K562 (cell line): ENCODE results near the gene LRRC75A. TPM values are rescaled to one million over a fixed set of nuclear protein-coding genes. Genes with fewer than 3 reads are reported as not detected.

ENCODE experiments used
- ATF7 ChIP-seq: fragments of 450-650 bp; IDR thresholded peaks from 2 replicates; pipeline ENCODE4 v1.7.1; 2014; ENCODE audit warnings: mild to moderate bottlenecking, moderate library complexity
- BACH1 ChIP-seq: fragments of 200-800 bp; sonication (Bioruptor generic); IDR thresholded peaks from 2 replicates; pipeline ENCODE4 v1.6.1; 2016; ENCODE audit warnings: missing genetic modification characterization, missing compliant biosample characterization
- BRCA1 ChIP-seq, 2 experiments: fragments of 450-650 bp in 1 of 2; sonication (generic) in 1 of 2; formaldehyde crosslinking in 1 of 2; IDR thresholded peaks; 2 replicates each; pipeline versions ENCODE4 v1.5.0 to v1.6.1; 2017 to 2020; ENCODE audit warnings: mild to moderate bottlenecking in 1 of 2, missing genetic modification reagents in 1 of 2
- CTBP1 ChIP-seq: fragments of 450-650 bp; IDR thresholded peaks from 2 replicates; pipeline ENCODE4 v1.6.1; 2016; ENCODE audit warnings: borderline replicate concordance
- FOXP1 ChIP-seq: sonication (generic); formaldehyde crosslinking; IDR thresholded peaks from 2 replicates; pipeline ENCODE4 v1.8.0; 2022; ENCODE audit warnings: mild to moderate bottlenecking, missing genetic modification reagents
- L3MBTL2 ChIP-seq: fragments of 450-650 bp; IDR thresholded peaks from 2 replicates; pipeline ENCODE4 v1.6.1; 2016; ENCODE audit warnings: mild to moderate bottlenecking, moderate library complexity
- LCOR ChIP-seq: sonication (generic); formaldehyde crosslinking; IDR thresholded peaks from 2 replicates; pipeline ENCODE4 v1.8.0; 2022; ENCODE audit warnings: mild to moderate bottlenecking, missing genetic modification reagents
- NR2F6 ChIP-seq: fragments of 450-650 bp; formaldehyde crosslinking; IDR thresholded peaks from 2 replicates; pipeline ENCODE4 v1.4.0; 2020; ENCODE audit warnings: mild to moderate bottlenecking
- PML ChIP-seq: IDR thresholded peaks from 2 replicates; pipeline ENCODE4 v1.6.1; 2012; ENCODE audit warnings: low read length, inconsistent platforms
- PRPF4 ChIP-seq: fragments of 200-400 bp; formaldehyde crosslinking; IDR thresholded peaks from one replicate; pipeline ENCODE4 v1.6.1; 2017; ENCODE audit warnings: low read length, low read depth, mild to moderate bottlenecking; ENCODE audit not compliant: insufficient read depth, poor library complexity, severe bottlenecking
- SPI1 ChIP-seq: IDR thresholded peaks from 2 replicates; pipeline ENCODE4 v1.6.1; 2011; ENCODE audit warnings: low read depth, low read length, control low read depth, borderline replicate concordance
- STAT5A ChIP-seq: IDR thresholded peaks from 2 replicates; pipeline ENCODE4 v1.6.1; 2012; ENCODE audit warnings: low read length, inconsistent platforms, borderline replicate concordance
- TAF15 ChIP-seq: fragments of 200-400 bp; formaldehyde crosslinking; IDR thresholded peaks from 2 replicates; pipeline ENCODE4 v1.6.1; 2017; ENCODE audit warnings: mild to moderate bottlenecking, low read depth, low read length, moderate library complexity
- XRCC3 ChIP-seq: fragments of 450-650 bp; IDR thresholded peaks from 2 replicates; pipeline ENCODE4 v1.6.1; 2017; ENCODE audit warnings: mild to moderate bottlenecking, moderate library complexity
- ZNF121 ChIP-seq: sonication (generic); formaldehyde crosslinking; conservative IDR thresholded peaks from 2 replicates; pipeline ENCODE4 v1.8.0; 2022; ENCODE audit warnings: missing genetic modification reagents
- ZNF316 ChIP-seq: fragments of 450-650 bp; IDR thresholded peaks from 2 replicates; pipeline ENCODE4 v1.6.1; 2016
- ZNF444 ChIP-seq: fragments of 250-450 bp; sonication (Bioruptor Pico); IDR thresholded peaks from 2 replicates; pipeline ENCODE4 v1.4.0; 2020; ENCODE audit warnings: mild to moderate bottlenecking, moderate library complexity
- polyA plus RNA-seq, 8 experiments: library from polyadenylated mRNA; depleted of rRNA in 4 of 8; stranded (reverse) in 5 of 8; unstranded in 3 of 8; fragments of >200 nt; fragmentation: Nextera tagmentation in 2 of 8; fragmentation: Illumina TruSeq in 1 of 8; extraction: Ambion mirVana in 2 of 8; extraction: Trizol in 1 of 8; gene quantifications; 2 replicates each; pipeline versions ENCODE4 v1.2.1 to v1.2.3, GENCODE V29; 2011 to 2014; ENCODE audit warnings: inconsistent platforms in 1 of 8, missing spikeins in 1 of 8
- total RNA-seq, 7 experiments: library from RNA; depleted of rRNA in 6 of 7; stranded (reverse); fragments of >200 nt in 6 of 7; fragmentation: Illumina TruSeq in 2 of 7; extraction: Trizol in 2 of 7; gene quantifications; 2 replicates each; pipeline versions ENCODE4 v1.2.1 to v1.2.3, GENCODE V29; 2011 to 2021; ENCODE audit warnings: low replicate concordance in 1 of 7
- TF ChIP-seq, protein P1 (sequence below): sonication (generic); formaldehyde crosslinking; IDR thresholded peaks from 2 replicates; pipeline ENCODE4 v1.8.0; 2022; ENCODE audit warnings: missing genetic modification reagents, mild to moderate bottlenecking, borderline replicate concordance
- TF ChIP-seq, protein P2 (sequence below): IDR thresholded peaks from 2 replicates; pipeline ENCODE4 v1.6.1; 2011; ENCODE audit not compliant: insufficient read length; ENCODE audit errors: extremely low read depth
- TF ChIP-seq, protein P3 (sequence below): fragments of 250-450 bp; sonication (Bioruptor Pico); IDR thresholded peaks from 2 replicates; pipeline ENCODE4 v1.4.0; 2020; ENCODE audit warnings: mild to moderate bottlenecking, moderate library complexity, borderline replicate concordance
- TF ChIP-seq, protein P4 (sequence below): fragments of 450-650 bp; IDR thresholded peaks from 2 replicates; pipeline ENCODE4 v1.7.1; 2018; ENCODE audit warnings: mild to moderate bottlenecking, low read depth; ENCODE audit not compliant: partially characterized antibody

The LRRC75A gene
- total and polyA plus RNA-seq, 9 of the 15 experiments (the other 6 are each of a cell fraction or from before 2014, with no cell fraction given): 0.04 to 0.34 (median 0.08) TPM; not detected in 5

DNA sequence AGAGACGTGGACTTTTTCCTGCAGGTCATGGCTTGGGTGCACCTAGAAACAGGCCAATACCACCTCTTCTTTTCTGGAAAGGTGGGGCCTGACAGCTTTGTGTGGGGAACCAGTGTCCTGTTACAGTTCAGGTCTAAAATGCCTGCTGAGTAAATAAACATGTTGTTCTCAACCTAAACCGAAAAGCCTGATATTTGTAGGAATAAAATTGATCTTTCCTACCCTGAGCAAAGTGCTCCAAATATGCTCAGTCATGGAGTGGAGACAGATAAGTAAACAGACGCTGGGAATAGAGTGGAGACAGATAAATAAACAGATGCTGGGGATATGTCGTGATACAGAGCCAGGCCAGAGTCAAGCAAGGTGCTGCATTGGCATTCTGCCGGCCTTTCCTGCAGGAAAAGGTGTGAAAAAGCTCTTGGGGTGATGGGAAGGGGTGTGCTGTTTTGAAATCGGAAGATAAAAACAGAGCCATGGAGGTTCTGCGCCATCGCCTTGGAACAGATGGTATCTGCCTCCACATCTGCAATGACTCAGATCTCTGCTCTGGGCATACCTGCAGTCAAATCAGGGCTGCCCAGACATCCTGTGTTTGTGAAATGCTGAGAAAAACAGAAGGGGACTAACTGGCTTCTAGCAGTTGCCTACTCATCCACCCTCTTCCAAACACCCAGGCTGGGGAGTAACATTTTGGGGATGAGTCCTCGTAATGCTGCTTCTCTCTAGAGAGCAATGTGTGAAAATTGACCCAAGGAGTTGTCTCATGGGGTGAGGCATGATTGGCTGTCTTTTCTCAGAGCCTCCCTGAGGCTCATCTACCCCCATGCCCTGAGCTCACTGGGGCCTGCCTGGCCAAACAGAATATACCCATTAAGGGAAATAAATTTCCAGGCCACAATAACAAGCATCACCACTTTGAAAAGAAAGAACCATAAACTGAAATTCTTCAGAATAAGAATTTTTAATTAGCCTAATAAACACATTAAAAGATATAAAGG is 93.4 kb downstream of the LRRC75A start (continued):
- TF ChIP-seq, protein P1, sequence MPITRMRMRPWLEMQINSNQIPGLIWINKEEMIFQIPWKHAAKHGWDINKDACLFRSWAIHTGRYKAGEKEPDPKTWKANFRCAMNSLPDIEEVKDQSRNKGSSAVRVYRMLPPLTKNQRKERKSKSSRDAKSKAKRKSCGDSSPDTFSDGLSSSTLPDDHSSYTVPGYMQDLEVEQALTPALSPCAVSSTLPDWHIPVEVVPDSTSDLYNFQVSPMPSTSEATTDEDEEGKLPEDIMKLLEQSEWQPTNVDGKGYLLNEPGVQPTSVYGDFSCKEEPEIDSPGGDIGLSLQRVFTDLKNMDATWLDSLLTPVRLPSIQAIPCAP (CRISPR knock-in tag): no peak
- TF ChIP-seq BACH1 (tag) (0 out of 2 replicates have a peak, but pooled peaks have one; percentile 41), NR2F6 (CRISPR knock-in tag) (no peak), ZNF121 (CRISPR knock-in tag) (no peak), LCOR (peak; percentile 57; the same call in 1 of the 2 replicates), ATF7 (0 out of 2 replicates have a peak, but pooled peaks have one; percentile 14), CTBP1 (peak; percentile 91), ZNF444 (CRISPR knock-in tag) (no peak), STAT5A (peak; percentile 75), BRCA1 (IDR thresholded peaks at IDR 0.05) (no peak), BRCA1 (CRISPR knock-in tag; IDR thresholded peaks at IDR 0.05) (no peak), SPI1 (no peak), L3MBTL2 (peak; percentile 24; the same call in 1 of the 2 replicates), PML (peak; percentile 78), FOXP1 (no peak), XRCC3 (no peak), ZNF316 (0 out of 2 replicates have a peak, but pooled peaks have one; percentile 40), PRPF4 (no peak), TAF15 (no peak)
- TF ChIP-seq, protein P2, sequence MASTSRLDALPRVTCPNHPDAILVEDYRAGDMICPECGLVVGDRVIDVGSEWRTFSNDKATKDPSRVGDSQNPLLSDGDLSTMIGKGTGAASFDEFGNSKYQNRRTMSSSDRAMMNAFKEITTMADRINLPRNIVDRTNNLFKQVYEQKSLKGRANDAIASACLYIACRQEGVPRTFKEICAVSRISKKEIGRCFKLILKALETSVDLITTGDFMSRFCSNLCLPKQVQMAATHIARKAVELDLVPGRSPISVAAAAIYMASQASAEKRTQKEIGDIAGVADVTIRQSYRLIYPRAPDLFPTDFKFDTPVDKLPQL: no peak
- TF ChIP-seq, protein P3, sequence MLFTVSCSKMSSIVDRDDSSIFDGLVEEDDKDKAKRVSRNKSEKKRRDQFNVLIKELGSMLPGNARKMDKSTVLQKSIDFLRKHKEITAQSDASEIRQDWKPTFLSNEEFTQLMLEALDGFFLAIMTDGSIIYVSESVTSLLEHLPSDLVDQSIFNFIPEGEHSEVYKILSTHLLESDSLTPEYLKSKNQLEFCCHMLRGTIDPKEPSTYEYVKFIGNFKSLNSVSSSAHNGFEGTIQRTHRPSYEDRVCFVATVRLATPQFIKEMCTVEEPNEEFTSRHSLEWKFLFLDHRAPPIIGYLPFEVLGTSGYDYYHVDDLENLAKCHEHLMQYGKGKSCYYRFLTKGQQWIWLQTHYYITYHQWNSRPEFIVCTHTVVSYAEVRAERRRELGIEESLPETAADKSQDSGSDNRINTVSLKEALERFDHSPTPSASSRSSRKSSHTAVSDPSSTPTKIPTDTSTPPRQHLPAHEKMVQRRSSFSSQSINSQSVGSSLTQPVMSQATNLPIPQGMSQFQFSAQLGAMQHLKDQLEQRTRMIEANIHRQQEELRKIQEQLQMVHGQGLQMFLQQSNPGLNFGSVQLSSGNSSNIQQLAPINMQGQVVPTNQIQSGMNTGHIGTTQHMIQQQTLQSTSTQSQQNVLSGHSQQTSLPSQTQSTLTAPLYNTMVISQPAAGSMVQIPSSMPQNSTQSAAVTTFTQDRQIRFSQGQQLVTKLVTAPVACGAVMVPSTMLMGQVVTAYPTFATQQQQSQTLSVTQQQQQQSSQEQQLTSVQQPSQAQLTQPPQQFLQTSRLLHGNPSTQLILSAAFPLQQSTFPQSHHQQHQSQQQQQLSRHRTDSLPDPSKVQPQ (CRISPR knock-in tag): no peak
- TF ChIP-seq, protein P4, sequence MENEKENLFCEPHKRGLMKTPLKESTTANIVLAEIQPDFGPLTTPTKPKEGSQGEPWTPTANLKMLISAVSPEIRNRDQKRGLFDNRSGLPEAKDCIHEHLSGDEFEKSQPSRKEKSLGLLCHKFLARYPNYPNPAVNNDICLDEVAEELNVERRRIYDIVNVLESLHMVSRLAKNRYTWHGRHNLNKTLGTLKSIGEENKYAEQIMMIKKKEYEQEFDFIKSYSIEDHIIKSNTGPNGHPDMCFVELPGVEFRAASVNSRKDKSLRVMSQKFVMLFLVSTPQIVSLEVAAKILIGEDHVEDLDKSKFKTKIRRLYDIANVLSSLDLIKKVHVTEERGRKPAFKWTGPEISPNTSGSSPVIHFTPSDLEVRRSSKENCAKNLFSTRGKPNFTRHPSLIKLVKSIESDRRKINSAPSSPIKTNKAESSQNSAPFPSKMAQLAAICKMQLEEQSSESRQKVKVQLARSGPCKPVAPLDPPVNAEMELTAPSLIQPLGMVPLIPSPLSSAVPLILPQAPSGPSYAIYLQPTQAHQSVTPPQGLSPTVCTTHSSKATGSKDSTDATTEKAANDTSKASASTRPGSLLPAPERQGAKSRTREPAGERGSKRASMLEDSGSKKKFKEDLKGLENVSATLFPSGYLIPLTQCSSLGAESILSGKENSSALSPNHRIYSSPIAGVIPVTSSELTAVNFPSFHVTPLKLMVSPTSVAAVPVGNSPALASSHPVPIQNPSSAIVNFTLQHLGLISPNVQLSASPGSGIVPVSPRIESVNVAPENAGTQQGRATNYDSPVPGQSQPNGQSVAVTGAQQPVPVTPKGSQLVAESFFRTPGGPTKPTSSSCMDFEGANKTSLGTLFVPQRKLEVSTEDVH: no peak
